HG03064 (cell line): Measurements from ENCODE around the gene IFNK.

Source experiments
- ATAC-seq: cut with Tn5 transposase; IDR thresholded peaks from one replicate; pipeline ENCODE4 v1.9.1; 2021; ENCODE audit warnings: low read depth; ENCODE audit not compliant: unreplicated experiment

IFNK gene

DNA sequence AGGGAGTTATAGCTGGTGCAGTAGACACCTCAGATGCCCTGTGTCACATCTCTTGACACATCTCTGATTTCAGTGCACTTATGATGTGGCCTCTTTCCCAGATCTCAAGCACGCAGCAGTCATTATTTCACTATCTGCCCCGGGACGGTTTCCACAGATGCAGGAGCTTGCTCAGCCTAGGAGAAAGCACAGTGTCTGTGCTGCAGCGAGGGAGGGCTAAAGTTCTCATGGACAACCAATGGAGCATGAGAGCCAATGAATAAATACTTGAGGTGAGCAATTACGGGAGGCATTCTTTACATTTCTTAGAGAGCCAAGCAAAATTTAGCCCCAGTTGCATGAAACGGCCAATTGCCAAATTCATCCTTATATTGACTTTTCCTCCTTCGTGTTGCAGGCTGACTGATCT, 12.9 kb downstream of the IFNK start:
- ATAC-seq, result no peak

DNA sequence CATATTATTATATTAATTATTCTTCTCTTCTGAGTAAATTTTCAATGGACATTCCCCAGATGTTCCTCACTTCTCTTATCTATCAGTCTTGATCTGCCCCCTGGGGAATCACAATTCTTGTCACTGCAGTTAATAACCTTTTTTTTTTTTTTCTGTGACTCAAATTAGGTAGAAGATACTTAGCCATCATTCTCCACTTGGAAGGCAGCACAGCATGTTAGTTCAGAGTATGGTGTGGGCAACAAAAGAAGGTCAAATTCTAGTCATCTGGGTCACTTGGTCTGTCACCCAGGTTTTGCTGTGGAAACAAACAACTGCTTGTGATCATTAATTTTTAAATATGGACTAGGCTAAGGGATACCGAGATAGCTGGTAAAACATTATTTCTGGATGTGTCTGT, 13.7 kb downstream of the IFNK start:
- ATAC-seq, result no peak

DNA sequence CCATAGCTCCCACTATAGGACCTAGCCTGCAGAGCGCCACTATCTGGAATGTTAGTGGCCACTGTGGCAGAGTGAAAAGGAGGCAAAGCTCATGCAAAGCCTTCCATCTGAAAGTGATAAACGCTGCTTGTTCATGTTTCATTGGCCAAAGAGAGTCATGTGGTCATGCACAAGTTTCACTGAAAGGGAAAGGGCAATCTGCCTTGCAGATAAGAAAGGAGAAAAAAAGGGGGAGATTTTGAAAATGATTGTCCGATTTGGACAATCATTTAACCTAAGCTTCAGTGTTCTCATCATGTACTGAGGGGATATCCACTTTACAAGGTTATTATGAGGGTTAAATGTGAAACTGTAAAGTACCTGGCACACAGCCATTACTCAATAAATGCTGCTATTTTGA, 14.6 kb downstream of the IFNK start:
- no peak for ATAC-seq

DNA sequence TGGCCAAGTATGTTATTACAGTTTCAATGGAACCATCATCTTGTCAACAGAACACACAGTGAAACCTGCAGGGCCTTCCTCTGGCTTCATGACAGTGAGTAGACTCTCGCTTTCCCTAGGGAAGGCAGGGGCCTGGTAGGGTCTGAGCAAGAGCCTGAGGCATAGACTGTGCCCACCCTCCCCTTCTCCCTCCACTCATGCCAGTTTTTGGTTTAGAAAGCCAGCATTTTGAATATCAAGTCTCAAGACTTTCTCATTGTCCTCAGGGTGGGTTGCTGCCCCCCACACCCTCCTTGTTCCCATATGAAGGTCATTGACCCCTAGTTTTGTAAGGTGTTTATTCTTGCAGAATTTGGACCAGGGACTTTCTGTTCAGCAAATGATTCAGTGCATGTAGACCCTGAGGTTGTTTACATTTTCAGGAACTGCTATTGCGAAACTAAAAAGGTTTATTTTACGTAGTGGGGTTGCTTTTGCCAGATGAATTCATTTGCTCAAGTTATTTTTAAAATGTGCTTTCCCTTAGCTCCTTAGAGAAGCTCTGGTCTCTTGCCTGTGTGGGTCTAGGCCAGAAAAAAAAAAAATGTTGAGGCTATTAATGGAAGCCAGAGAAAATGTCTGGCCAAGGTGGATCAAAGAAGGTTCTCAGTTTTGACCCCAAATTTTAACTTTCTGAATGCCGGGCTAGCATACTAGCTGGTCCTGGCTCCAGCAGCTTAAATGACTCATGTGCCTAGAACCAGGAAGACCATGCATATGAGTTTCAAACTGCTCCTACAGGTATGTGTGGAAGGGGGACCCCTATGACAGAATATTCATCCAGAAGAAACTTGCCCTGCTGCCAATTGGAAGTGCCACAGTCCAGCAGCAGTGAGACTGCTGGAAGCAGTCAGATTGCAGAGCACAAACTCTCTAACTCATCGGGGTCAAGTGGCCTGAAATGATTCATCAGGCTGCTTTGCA, 15.7 kb downstream of the IFNK start:
- no peak for ATAC-seq

DNA sequence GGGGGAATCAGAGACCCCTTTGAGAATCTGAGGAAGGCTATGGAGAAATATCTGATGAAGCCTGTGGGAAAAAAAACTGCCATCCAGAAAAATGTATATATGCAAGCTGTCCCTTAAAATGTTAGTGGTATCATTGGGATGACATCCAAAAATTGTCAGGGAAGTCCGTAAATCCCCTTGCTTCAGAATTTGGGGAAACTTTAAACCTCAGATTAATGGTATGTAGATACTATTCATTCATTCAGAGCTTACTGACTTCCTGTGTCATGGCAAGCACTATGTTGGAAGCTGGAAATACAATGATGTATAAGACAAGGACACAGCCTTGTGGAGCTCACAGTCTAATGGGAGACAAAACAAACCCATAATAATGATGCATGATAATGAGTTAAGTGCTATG, 16.4 kb downstream of the IFNK start:
- no peak for ATAC-seq

DNA sequence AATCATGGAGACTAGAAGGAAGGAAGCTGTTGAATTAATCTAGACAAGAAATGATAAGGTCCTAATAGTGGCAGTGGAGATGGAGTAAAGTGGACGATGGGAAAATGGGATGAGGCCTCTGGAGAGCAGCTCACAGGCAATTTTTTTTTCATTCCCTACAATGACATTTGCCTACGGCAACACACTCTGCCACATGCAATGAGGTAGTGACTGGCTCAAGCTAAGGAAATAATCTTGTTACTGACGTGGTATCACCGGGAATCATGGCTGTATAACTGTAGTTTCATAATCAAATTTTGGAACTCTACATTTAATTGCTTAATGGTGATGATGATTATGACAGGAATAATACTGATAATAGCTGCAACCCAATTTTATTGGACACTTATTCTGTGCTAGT, 17.6 kb downstream of the IFNK start:
- no peak for ATAC-seq

DNA sequence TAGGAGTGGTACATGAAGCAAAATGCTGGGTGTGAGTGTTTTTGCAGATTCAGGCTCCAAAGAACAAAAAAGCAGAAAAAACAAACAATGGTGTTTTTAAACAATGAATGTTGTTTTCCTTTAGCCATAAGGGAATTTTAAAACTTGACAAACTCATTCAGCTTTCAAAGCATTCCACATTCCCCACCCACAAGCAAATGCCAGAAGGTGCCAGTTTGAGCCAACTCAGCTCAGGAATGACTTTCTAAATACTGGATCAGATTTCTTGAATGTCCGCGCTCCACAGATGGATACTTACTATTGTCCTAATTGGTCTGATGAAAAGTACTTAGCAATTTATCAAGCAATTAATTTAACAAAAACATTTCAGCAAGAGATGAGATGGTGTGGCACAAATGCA, 18.4 kb downstream of the IFNK start:
- ATAC-seq, result no peak

DNA sequence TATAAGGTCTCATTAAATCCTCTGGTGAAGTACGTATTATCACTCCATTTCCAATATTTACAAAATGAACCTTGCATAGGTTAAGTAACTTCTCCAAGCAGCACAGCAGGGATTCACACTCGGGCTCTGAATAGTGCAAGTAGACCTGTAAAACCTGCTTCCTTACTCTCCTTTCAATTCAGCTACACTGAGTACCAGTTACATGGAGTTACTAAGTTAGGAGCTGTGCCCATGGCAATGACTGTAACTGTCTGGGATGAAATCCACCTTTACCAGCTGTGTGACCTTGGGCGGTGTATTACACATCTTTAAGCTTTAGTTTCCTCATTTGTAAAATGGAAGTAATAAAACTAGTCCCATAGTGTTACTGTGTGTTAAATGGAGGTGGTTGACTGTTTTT, 21.4 kb downstream of the IFNK start:
- ATAC-seq, result no peak

DNA sequence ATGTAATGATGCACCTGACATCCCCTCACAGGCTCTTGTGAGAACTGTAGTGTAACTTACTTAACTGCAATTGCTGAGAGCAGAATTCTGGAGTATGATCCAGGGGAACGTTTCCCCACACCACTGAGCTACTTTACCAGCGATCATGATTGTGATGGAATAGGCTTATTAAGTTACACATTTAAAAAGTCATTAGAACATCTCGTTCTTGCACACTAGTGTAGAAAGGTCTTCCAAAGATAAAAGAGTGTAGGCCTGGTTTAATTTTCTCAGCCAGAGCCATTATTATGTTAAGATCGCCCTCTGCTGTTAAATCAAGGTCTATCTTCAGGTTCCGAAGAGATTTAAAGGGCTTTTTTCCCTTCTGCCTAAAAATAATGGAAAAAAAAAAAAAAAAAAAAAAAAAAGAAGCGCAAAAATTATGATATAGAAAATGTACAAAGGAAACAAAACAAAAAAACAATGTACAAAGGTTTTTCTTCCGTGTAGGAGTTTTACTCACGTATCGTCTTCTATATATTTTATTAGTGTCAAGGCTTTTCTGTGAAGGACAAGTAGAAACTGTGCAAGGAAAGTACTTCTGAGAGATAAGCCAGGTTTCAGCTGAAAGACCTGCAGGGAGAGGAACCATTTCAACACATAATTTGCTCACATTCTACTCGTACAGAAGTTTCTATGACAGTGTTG, 24.1 kb downstream of the IFNK start:
- no peak for ATAC-seq

DNA sequence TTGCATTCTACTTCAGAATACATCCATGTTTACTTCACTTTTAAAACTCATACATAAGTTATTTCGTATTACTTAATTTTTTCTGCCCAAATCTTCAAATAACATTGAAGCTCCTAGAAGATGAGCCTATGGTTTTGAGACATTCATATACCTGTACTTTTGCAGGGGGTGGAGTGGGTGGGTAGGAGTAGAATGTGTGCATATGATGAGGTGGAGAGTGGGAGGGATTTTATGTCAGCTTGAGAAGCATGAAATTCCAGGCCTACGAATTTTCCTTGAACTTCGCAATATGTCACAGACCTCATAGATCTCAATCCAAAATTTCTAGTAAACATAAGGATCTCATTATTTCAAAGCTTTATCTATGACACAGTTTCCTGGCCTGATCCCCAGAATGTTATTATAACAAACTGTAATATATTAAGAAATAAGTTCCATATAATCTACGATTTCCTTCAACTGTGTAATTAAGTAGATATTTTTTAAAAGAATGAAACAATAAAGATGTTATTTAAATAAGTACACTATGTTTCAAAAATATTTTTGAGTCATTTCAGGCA, 25.2 kb downstream of the IFNK start:
- no peak for ATAC-seq

DNA sequence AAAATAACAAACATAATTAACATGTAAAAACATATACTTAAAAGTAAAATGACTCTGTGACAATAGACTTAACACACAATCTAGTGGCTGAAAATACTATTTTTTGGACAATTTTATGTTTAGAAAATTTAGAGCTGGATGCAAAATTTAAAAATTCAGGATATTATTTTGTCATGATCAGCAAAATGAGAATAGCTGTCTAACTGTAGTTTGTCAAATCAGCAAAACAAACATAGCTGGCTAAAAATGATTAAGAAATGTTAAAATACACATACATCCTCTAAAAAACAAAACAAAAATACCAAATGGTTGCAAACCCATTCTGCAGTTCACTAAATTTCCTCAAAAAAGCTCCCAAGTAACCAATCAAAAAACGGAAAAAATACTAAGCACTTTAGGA, 30.6 kb downstream of the IFNK start:
- ATAC-seq, result no peak

DNA sequence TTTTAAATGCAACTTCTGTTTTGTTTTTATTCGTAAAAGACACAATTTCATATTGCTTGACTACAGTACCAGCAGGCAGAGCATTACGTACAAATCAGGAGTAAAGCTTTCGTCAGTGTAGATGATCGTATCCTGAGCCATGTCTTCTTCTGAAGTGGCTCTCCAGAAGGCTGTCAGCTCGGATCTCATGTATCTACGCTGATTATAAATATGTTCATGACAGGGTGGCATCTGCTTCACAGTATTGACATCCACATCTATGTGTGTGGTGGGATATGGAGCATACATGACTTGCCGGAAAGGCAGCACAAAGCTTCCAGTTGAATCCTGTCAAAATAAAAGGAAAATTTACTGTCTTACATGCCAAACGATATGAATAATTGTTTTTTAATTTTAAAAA, 32.4 kb downstream of the IFNK start:
- ATAC-seq, result no peak

DNA sequence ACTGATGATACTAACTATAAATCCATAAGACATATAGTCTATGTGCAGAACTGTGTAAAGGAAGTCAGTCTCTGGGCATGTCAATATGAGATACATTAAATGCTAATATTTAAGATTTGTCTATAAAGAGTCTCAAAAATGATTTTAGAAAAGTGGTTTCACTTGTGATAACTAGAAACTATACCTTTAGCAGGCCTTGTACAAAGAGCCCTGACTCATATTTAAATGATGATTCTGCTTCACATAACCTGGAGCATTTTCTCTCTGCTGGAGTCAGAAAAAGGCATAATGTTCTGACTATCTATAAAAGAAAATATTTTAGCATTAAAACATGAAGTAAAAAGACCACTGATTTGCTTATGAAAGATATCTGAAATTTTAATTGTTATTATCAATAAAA, 34.2 kb downstream of the IFNK start:
- ATAC-seq, result no peak

DNA sequence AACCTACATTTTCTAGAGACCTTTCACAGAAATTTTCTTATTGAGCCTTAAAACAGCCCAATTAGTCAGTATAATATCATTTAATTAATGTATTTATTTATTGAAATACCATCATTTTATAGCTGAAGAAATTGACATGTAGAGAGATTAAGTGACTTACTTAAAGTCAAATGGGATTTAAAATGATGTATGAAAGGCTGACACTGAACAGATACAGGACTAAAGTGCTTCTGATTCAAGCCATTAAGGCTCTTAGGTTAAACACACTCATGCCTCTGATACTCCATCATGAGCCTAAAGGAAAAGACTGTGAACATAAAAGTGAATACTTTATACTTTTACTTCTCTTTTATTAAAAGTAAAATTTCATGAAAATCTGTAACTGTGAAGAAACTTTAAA, 36.4 kb downstream of the IFNK start:
- no peak for ATAC-seq

DNA sequence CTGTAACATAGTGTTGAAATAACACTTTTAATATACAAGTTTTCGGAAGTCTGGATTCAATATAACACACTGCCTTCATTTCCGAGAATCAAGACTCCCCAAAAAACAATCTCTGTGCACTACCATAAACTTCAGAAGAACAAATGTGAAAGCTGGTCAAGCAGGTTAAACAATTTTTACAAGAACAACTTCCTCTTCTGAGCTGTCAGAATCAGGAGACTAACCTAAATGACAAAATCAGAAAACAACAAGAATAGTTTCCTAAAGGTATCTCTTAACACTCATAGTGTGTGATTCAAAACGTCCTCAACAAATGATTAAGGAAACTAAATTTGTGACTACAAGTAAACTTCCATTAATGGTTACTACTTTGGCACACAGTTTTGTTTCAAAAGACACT, 37.6 kb downstream of the IFNK start:
- ATAC-seq, result no peak

DNA sequence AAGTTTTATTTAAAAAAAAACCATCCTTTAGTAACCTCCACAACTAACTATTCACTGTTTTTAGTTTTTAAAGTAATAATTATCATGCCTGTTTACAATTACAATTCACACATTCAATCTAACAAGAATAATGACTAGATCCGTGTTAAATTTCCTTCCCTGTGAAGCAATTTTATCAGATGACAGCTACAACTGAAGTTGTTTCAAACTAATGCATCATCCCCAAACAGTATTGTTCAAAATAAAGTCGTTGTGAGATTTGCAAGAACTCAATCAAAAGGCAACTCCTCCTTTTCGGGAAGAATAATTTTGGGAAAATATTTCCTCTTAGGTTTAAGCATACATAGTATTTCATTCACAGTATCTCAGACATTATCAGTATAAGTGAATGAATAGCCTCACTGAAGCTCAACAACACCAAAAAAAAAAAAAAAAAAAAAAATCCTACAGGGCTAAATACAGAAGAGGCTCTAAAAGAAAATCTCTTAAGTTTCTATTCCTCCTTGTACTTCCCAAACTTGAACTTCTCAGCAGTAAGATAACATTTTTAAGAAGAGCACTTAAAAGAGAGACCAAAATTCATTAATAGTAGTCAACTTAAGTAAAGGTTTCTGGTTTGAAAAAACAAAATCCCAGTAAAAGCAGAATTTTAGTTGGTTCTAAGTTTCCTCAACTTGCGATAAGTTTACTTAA, 39.8 kb downstream of the IFNK start:
- no peak for ATAC-seq

DNA sequence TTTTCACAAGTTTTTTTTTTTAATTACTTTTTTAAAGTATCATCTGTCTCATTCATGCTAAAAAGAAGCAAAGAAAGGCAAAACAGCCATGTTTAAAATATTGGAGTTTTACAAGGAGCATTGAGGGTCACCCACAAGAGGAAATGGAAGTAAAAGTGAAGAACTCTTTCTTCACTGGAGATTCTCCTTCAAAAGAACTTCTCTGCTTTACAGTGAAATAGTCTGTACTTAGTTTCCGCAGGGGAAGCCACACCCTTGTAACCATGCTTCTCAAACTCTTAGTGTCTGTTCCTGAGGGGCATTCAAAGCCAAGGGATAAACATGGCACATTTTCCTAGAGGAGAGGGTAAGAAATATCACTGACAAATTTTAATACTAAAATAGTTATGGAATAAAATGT, 40.6 kb downstream of the IFNK start:
- ATAC-seq, result no peak

DNA sequence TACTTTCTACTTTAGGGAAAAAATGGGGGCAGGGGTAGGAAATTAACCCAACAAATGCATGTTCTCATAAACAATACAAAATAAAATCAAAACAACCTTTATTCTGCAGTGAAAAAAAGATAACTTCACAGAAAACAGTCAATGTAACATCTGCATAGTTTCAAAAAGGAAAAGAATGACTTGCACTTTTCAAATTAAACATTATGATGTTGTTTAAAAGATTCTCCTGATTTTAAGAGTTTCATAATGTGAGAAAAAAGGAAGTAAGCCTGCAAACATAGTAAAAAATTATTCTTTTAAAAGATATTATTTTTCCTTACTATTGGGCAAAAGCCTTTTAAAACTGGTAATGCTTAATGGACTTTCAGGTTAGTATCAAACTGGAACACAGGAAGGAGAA, 41.6 kb downstream of the IFNK start:
- no peak for ATAC-seq

DNA sequence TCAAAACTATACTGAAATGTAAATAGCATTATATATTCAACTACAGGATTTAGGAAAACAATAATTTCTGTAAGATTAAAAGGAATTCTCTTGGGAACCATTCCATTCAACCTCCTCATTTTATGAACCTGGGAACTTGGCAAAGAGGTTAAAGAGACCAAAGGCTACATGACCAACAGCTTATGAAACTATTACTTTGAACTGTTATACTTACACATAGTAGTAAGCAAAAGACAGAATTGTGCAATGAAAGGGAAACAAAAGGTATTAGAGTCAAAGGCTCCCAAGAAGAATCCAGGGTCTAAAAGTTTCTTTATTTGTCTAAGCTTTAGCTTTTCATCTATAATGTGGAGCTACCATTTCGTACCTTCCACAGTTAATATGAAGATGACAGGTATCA, 42.0 kb downstream of the IFNK start:
- no peak for ATAC-seq

DNA sequence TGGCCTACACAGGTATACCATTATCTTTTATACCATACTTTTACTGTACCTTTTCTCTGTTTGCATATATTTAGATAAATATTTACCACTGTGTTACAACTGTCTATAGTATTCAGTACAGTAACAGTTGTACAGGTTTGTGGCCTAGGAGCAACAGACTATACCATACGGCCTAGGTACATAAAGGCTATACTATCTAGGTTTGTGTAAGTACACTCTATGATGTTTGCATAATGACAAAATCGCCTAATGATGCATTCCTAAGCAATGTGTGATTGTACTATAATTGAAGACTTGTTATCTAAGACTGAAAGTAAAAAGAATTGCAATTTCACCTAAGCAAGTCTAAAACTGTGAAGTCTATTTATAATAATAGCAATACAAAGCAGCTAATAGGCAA, 45.3 kb downstream of the IFNK start:
- ATAC-seq, result no peak

DNA sequence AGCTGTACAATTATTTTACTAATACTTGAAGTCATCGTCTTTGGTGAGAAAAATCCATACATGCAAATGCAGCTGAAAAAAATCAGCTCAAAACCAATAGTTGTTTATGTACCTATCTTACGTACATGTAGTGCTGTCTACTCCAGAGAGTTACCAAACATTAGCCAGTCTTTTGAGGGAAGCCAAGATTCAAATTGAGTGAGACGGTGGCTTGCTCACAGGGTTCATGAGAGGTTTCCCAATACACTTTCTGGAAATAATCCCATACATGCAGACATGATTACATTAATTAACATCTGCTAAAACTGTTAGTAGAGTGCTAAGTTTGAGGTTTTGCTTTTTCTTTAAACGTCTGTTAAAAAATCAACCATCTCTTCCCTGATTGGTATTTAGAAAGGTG, 46.9 kb downstream of the IFNK start:
- ATAC-seq, result no peak
